GM12801 (cell line): ENCODE results near the gene HK1.

Experiments
- TF ChIP-seq, protein P1 (sequence below): IDR thresholded peaks from one replicate; pipeline ENCODE4 v1.5.1; 2011; ENCODE audit warnings: control low read depth; ENCODE audit not compliant: insufficient read length; ENCODE audit errors: extremely low read depth

The HK1 gene

GRCh38 chr10:69326692-69327091 is 48.4 kb downstream of the HK1 start:
- TF ChIP-seq, protein P1, sequence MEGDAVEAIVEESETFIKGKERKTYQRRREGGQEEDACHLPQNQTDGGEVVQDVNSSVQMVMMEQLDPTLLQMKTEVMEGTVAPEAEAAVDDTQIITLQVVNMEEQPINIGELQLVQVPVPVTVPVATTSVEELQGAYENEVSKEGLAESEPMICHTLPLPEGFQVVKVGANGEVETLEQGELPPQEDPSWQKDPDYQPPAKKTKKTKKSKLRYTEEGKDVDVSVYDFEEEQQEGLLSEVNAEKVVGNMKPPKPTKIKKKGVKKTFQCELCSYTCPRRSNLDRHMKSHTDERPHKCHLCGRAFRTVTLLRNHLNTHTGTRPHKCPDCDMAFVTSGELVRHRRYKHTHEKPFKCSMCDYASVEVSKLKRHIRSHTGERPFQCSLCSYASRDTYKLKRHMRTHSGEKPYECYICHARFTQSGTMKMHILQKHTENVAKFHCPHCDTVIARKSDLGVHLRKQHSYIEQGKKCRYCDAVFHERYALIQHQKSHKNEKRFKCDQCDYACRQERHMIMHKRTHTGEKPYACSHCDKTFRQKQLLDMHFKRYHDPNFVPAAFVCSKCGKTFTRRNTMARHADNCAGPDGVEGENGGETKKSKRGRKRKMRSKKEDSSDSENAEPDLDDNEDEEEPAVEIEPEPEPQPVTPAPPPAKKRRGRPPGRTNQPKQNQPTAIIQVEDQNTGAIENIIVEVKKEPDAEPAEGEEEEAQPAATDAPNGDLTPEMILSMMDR = no peak

DNA sequence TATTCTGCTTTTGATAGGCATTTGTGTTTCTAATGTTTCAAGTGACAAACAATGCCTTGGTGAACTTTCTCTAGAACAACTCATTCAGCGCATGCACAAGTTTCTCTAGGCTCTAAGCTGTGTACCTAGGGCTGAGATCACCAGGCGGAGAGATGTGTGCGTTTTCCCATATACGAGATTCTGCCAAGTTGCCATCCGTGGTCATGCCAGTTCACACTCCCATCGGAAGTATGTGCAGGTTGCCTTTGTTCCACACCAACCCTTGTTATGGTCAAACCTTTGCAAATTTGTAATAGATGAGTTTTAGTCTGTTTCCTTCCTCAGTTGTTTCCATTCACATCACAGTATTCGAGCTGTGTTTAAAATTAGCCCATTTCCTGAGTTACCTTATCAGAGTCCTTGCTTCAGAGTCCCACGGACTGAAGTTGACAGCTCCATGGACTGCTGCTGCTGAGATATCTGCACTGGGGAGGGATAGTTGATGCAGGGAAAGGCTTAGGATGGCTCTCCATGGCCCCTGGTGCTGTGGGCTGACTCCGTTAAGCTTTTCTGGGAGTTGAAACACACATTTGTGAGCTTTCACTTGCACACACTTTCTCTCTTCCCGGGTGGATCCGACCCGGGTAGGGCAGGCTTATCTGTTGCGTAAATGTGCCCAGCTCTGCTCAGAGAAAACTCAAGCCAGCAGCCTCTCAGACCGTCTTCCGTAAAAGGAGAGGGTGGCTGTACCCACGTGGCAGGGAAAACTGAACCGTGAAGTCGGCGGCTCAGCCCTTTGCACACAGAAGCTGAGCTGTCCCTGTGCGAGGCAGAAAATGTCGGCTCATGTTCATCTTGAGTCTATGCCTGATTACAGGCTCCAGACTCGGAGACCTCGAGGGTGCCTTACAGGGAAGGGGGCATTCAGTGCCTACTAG is 49.4 kb downstream of the HK1 start:
- TF ChIP-seq, protein P1 = no peak

- TF ChIP-seq, protein P1 = no peak
Observed at GRCh38 chr10:69328380-69328735, 50.1 kb downstream of the HK1 start.

DNA sequence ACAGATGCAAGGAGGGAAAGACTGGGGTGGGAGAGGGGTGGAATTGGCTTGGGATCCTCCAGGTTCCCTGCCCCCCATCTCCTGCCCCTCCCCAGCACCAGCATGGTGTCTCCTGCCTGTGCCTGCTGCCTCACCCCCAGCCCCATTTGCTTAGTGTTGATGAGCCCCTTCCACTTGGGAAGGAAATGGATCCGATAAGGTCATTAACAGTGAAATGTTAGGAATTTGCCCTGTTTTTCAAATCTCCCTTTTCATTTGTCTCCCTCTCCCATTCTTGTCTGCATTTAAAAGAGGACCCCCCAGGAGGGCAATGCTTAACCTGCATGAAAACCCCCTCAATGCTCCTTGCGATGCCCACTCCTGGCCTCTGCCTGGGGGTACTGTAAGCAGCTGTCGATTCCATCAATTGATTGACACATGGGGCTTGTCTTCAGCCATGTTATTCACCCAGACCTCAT is 51.5 kb downstream of the HK1 start:
- TF ChIP-seq, protein P1 = no peak

- TF ChIP-seq, protein P1 = no peak
Observed at GRCh38 chr10:69331161-69331560, 52.9 kb downstream of the HK1 start.

DNA sequence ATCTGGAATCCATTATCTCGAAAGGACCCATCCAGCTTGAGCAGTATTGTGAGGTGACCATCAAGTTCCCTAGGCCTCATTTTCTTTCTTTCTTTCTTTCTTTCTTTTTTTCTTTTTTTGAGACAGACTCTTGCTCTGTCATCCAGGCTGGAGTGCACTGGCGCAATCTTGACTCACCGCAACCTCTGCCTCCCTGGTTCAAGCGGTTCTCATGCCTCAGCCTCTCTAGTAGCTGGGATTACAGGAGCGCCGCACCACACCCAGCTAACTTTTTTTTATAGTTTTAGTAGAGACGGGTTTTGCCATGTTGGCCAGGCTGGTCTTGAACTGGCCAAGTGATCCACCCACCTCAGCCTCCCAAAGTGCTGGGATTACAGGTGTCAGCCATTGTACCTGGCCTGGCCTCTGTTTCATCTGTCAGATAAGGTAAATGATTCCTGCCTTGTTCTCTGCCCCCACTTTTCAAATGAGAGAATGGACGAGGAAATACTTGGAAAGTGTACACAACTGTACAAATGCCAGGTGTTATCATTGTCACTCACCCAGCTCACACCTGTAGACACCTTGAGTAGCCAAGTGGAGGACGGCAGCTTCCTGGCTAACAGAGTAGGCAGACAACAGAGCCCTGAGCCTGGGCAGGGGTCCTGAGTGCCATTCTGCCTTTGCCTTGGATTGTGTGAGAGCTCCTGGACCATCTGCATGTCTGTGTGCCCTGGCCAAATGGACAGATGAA is 54.1 kb downstream of the HK1 start:
- TF ChIP-seq, protein P1 = no peak

DNA sequence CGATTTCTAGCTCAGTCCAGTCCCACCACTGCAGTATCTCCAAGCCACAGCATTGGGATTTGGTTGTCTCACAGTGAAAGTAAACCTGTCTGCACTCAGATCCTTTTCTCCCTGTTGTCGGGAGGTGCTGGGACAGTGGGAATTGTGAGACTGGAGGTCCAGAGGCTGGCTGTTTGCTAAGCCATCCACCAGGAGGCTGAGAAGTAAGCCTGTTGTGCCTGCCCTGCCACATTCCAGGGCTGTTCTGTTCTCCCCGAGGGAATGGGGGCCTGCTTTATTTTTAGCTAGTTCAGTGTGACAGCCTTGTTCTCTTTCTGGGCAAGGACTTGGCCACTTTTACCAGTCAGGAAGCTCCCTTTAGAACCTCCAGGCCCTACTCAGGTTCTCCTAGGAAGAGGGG is 54.9 kb downstream of the HK1 start:
- TF ChIP-seq, protein P1 = no peak
